GM10266 (cell line): ENCODE data around the gene RFNG.

Experiments
- DNase-seq: peaks from one replicate; pipeline ENCODE4 v3.0.0; 2012; ENCODE audit errors: extremely low spot score
- CTCF ChIP-seq: IDR thresholded peaks from 2 replicates; pipeline ENCODE4 v1.5.1; 2012; ENCODE audit warnings: mild to moderate bottlenecking, low read depth; ENCODE audit not compliant: control insufficient read depth, insufficient read depth; ENCODE audit errors: missing control alignments

RFNG gene, protein sequence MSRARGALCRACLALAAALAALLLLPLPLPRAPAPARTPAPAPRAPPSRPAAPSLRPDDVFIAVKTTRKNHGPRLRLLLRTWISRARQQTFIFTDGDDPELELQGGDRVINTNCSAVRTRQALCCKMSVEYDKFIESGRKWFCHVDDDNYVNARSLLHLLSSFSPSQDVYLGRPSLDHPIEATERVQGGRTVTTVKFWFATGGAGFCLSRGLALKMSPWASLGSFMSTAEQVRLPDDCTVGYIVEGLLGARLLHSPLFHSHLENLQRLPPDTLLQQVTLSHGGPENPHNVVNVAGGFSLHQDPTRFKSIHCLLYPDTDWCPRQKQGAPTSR

DNA sequence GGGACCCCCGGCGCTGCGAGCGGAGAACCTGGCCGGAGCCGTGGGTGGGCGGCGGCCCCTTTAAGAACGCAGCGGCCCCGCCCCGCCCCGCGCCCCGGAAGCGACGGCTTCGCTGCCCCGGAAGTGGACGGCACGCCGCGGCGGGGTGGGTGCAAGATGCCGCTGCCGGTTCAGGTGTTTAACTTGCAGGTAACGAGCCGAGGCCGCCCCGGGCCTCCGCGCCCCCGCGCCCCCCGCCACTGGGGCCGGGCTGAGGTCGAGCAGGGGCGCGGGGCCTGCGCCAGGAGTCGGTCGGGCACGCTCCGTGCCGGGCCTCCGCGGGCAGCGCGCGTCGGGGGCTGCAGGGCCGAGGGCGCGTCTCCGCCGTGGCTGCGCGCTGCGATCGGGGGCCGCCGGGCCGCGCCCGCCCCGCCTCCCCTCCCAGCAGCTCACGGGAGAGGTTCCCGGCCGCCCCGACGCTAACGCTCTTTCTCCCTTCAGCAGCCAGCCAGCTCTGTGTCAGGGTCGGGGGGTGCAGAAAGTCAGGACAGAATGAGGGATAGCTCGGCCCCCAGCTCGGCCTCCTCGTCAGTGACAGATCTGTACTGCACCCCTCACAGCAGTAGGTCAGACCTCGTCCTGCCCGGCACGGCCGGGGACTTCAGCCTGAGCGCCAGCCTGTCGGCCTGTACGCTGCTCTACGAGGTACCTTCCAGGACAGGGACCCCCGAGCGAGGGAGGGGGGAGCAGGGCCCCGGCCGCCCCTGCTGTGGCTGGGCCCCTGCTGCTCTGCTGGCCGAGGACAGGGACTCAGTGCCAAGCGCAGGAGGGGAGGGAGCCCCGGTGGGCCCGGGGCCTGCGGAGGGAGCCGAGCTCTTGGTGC lies at the start of gene RFNG, which contains the start of gene GPS1:
RFNG (minus strand) TSS at position 36 of the 862 bp plus-strand sequence. CDS start 45 bp downstream, outside the sequence.
GPS1 (plus strand) TSS at position 123 of the 862 bp plus-strand sequence; CDS start at position 157, 34 bp downstream.
- peak; percentile 98 for DNase-seq
- TF ChIP-seq CTCF = no peak

- no peak for DNase-seq
- no peak for TF ChIP-seq CTCF
Measured at GRCh38 chr17:82101301-82101715, 49.7 kb upstream of the RFNG start.

GRCh38 chr17:82100502-82101298 lies 49.1 kb upstream of the RFNG start:
- DNase-seq = no peak

DNA sequence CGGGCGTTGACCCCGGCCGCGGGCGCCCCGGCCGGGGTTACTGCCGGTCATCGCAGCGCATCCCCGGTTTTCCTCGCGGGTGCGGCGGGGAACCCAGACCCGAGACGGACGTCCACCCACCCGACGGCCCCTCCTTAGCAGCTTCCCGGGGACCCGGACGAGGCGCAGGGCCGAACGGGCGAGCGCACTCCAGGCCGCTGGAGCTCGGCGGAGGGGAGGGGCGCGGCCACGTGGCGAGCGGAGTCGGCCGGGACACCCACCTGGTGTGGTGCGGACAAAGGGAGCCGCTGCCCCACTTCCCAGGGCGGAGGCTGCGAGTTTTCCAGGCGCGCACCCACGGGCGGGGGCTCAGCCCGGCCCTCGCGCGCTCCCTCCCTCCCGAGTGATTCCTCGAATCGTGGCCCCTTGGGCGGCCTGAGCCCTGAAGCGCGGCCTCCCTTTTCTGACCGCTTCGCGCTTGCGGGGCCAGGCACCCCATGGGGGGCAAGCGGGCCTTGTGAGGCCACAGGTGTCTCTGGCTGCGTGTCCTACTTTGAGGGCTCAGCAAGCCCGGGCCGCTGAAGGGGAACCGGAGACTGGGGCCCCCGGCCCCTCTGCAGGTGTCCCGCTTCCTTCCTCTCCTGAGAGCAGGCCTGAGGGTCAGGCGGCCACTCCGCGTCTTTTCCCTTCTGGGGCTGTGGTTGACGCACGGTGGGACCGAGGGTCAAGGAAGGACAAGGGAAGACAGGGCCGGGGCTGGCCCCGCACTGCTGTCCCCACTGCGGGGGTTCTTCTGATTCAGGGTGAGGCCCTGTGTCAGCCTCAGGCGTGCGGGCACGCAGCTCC lies 47.5 kb upstream of the RFNG start:
- DNase-seq = no peak
- no peak for TF ChIP-seq CTCF

More at GRCh38 chr17:82100502-82101298, 49.1 kb upstream of the RFNG start:
- no peak for TF ChIP-seq CTCF

GRCh38 chr17:82098169-82098938 lies 46.7 kb upstream of the RFNG start, which contains the start of gene FASN:
TSS of gene FASN (minus strand) at chr17:82098236. CDS start at chr17:82096445, 1,791 bp downstream.
- peak; percentile 69 for TF ChIP-seq CTCF
- peak; percentile 100 for DNase-seq

GRCh38 chr17:82097919-82098168 lies 46.2 kb upstream of the RFNG start:
- no peak for TF ChIP-seq CTCF
- DNase-seq = peak; percentile 75
